HG03575 (cell line): ENCODE data around the gene TFPI.
"Not testable (repeated sequence)": the region's sequence is repeated elsewhere in the genome, so short reads cannot be mapped to it uniquely, and the experiment has no call there.

ENCODE experiments used
- ATAC-seq: cut with Tn5 transposase; IDR thresholded peaks from one replicate; pipeline ENCODE4 v1.9.1; 2021; ENCODE audit not compliant: unreplicated experiment, insufficient number of reproducible peaks, low FRiP score; ENCODE audit errors: extremely low read depth

Gene TFPI

GRCh38 chr2:187554011-187554703, at the start of gene TFPI:
Gene TFPI (minus strand): TSS chr2:187554435. CDS start chr2:187503768, 50,667 bp downstream.
- ATAC-seq, result no peak

GRCh38 chr2:187594801-187595200, 40.6 kb upstream of the TFPI start:
- no peak for ATAC-seq

DNA sequence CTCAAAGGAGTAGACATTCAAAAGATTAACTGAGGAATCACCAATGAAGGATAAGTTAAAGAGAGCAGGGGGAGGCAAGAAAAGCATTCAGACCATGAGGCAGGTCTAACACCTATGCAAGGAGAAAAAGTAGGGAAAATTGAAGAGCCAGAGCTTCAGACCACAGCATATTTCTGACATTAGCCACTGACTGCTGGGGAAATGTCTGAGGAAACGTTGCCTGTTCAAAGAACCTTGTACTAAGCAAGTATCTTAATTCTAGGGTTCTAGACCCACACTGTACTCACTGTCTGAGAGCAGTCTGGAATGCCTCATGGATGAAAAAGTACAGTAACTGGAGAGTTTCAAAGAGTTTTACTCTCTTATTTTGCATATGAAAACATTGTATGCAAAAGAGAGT, 39.5 kb upstream of the TFPI start:
- no peak for ATAC-seq

DNA sequence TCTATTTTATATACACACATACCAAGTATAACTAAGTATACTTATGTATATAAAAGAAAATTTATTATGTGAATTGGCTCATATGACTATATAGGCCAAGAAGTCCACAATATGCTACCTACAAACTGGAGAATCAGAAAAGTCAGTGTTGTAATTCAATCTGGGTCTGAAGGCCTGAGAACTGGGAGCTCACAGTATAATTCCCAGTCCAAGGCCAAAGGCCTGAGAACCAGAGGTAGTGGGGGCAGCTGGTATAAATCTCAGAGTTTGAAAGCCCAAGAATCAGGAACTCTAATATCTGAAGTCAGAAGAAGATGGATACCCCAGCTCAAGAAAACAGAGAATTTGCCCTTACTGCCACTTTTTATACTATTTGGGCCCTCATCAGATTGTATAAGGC, 38.9 kb upstream of the TFPI start:
- ATAC-seq, result no peak

DNA sequence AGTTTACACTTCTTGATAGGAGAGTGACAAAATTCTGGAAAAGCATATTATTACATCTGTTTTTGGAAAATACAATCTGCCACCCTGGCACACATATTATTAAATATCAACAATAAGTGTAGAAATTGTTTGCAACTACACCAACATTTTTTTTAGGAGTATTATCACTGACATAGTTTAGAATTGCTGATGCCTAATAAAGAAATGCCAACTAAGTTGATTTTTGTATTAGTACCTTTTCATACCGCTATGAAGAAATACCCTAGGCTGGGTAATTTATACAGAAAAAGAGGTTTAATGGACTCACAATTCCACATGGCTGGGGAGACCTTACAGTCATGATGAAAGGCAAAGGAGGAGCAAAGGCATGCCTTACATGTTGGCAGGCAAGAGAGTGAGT, 35.9 kb upstream of the TFPI start:
- no peak for ATAC-seq

DNA sequence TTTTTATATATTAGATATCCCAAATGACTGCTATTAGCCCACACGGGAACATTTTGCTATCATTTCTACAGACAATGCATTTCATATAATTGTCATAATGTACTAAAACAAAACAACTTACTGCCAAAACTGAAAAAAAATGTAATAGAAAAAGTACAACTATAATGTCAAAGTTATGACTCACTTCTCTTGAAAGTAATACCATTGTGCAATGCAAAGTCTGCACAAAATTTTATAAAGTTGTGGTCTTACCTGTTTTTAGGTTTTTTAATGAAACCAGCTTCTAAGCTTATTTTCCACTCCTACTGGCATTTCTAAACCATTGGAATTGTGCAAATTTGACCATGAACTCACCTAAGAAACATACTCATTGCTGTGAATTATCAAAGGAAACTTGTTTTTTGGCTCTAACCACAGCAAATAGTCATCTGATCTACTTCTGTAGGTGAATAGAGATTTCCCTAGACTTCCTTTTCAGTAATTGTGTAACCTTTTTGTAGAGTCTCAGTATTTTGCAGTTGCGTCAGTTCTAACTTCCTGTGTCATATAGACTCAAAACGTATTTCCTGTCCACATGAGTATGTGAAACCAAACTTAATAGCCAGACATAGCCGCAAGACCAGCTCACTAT, 31.9 kb upstream of the TFPI start:
- ATAC-seq, result peak; percentile 81

DNA sequence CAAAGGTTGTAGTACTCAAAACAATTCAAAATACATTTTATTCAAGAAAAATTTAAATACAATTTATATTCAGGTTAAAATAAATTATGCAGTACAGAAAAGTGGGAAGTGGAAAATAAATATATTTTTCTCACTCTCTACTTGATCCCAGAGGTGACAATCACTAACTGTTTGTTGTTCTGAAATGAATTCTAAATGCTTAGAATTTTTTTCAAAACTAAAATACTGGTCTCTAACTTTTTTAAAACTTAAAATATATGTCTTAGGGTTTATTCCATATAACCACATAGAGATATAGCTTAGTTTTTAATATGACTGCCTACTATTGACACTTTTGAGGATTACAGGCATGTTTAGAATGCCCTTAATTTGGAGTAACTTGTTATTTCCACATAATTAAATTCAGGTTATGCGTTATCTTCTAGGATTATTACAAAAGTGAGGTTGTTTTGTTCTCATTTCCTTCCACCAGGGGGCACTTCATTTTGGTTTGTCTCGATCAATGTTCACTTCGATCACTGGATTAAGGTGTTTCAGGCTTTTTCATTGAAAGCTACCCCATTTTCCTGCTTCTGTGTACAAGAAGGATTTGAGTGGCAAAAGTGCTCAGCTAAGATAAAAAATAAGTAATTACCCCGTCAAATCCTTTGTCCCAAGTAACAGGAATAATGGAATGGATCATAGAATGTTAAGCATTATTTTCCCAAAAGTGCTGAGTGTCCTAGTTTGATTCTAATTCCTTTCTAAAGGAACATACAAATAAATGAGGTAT, 27.1 kb upstream of the TFPI start:
- no peak for ATAC-seq

- no peak for ATAC-seq
Measured at GRCh38 chr2:187580462-187581124, 26.4 kb upstream of the TFPI start.

- ATAC-seq, result no peak
Measured at GRCh38 chr2:187577310-187577709, 23.1 kb upstream of the TFPI start.

DNA sequence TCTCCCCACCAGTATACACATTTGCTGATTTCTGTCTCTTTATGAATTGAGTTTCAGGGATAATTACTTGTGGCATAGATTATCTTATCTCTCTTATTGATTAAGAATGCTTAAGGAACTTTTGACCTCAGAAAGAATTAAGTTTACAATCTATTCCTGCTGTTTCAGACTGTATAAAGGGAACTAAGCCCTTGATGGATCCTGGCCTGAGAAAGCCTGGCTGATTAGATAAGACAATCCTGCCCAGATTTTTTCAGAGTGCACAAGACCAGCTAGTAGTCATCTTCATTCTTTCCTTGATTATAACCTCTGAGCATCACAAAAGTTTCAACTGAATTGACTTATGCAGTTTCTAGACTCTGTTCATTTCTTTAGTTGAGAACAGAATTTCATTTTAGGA, 22.7 kb upstream of the TFPI start:
- no peak for ATAC-seq

- no peak for ATAC-seq
Measured at GRCh38 chr2:187575751-187576067, 21.5 kb upstream of the TFPI start.

DNA sequence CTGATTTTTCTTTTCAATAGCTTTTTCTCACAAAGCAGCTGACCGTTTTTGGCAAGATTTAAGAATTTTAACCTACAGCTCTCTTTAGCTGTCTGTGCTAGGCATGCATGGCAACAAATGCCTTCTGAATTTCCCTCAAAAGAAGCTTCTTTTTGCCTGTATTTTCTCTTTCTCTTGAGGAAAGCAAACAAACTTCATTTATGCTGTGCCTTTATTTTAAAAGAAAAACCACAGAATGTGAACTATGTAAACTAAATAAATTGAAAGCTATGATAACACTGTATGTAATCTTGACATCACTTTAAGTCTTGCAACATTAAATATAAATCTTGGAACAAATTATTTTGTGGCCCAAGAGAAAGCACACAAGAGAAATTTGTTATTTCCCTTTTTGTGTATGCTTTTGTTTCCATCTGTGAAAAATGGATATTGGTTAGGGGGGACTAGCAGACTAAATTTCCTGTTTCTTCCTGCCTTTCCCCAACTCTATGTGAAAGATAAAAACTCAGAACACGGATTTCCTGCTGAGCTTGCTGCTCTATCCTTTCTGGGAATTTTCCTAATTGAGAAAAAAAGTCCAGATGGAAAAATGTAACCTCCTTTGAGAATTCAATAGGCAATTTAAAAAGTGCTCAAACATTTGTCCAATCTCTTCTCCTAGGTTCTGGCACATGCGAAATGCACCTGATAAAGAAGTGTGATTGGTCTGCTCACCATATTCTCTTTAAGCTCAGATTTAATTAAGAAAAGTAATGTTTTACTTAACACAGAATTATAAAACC, 20.9 kb upstream of the TFPI start:
- no peak for ATAC-seq

DNA sequence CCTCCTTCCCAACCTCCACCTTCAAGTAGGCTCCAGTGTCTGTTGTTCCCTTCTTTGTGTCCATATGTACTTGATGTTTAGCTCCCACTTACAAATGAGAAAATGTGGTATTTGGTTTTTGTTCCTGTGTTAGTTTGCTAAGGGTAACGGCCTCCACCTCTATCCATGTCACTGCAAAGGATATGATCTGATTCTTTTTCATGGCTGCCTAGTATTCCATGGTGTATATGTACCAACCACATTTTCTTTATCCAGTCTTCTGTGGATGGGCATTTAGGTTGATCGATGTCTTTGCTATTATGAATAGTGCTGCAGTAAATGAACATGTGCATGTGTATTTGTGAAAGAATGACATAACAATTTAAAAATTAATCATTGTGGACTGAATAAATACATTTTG, 19.5 kb upstream of the TFPI start:
- no peak for ATAC-seq

DNA sequence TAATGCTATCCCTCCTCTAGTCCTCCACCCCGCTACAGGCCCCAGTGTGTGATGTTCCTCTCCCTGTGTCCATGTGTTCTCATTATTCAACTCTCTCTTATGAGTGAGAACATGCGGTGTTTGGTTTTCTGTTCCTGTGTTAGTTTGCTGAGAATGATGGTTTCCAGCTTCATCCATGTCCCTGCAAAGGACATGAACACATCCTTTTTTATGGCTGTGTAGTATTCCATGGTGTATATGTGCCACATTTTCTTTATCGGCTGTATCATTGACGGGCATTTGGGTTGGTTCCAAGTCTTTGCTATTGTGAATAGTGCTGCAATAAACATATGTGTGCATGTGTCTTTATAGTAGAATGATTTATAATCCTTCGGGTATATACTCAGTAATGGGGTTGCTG, 17.8 kb upstream of the TFPI start:
- not testable (repeated sequence) for ATAC-seq

GRCh38 chr2:187569571-187569970, 15.3 kb upstream of the TFPI start:
- ATAC-seq, result no peak

GRCh38 chr2:187569042-187569441, 14.8 kb upstream of the TFPI start:
- no peak for ATAC-seq

DNA sequence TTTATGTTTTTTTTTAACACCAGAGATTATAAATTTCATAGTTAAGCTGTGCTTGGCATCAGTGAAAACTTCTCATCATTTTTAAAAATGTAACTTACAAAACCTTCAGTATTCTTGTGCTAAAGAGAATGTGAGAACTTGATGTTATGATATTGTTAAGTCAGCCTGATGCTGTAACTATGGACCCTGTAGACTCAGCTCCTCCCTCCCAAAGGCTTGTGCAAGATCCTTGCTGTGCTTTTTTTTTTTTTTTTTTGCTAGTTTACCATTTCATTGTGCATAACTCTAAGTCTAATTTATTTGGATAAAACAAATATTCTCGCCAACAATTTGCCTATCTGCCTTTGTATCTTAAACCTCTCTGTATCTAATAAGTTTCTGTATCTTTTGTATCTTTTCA, 12.9 kb upstream of the TFPI start:
- no peak for ATAC-seq

GRCh38 chr2:187566712-187567111, 12.5 kb upstream of the TFPI start:
- ATAC-seq, result no peak

DNA sequence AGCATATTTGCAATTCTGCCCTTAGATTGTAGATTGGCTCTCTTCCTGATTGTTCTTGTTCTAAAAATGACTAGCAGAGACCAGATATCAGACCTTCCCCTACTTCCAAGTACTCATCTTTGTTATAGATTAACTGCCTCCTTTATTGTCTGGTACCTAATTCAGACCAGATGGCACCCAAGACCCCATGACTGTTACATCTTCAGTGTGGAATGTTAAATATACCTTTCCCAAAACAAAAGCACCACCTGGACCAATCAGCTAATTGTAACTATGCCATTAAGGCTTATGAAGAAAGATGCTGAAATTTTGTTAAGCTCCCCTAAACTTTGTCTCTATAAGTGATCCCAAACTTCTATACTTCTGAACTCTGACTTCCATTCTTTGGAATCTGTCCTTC, 12.0 kb upstream of the TFPI start:
- ATAC-seq, result no peak
